ENCODE results near the gene ABCF1.

The ABCF1 gene

DNA sequence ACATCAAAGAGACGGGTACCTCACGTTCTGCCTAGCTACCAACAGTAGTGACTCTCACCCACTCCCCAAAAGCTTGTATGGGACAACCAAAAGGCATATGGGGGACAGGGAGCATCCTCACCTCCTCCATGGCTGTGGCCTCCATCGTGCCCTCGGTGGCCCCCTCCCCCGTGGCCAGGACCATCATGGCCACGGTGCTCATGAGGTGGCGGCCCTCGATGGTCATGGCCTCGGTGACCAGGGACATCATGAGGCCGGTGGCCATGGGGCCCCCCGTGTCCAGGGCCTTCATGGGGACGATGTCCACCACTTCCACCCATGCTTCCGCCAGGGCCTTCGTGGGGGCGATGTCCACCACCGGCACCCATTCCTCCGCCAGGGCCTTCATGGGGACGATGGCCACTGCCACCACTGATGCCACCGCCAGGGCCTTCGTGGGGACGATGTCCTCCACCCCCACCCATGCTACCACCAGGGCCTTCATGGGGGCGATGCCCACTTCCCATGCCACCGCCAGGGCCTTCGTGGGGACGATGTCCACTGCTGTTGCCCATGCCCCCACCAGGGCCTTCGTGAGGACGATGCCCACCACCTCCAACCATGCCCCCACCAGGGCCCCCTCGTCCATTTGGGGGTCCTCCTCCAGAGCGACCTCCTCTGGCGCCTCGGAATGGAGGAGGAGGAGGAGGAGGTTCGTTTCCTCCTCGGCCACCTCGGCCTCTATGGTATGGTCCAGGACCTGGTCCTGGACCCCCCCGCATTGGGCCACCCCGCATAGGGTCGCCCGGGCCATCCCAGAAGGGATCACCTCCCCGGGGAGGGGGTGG, 30.8 kb downstream of the ABCF1 start:
- DNase-seq (ENCODE audit: low read depth): no peak

DNA sequence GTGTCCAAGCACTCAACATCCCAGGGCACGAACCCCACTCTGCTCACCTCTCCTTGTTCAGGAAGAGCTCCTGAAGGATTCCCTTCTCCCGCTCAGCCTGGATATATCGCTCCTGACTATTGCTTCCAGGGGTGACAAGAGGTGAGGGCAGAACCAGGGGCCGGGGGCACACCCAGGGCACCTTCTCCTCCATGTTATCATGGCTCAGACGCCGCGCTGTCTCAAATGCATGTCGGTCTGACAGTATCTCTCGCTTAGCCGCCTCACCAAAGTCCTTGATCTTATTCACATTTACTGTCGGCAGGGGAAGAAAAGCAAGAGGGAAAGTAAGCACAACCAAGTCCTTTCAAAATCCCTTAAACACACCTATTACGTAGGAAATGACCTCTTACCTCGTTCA, 32.7 kb downstream of the ABCF1 start:
- no peak for DNase-seq (ENCODE audit: low read depth)

DNA sequence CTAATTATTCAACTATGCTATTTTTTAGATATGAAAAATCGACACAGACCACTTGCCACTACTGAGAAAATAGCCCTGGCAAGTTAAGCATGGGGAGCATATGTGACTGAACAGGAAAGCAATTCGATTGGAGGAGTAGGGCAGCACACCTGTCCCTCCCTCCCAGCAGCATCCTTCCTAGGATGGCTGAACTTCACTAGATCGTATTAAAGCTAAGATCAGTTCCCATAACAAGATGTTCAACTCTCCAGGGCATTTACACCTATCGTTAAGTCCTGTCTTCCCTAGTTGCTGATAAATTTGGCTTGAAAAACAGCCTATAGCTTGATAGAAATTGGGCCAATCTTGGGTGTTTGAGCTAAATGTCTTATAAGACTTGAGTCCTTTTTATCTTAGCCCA, 38.8 kb downstream of the ABCF1 start:
- no peak for DNase-seq (ENCODE audit: low read depth)

DNA sequence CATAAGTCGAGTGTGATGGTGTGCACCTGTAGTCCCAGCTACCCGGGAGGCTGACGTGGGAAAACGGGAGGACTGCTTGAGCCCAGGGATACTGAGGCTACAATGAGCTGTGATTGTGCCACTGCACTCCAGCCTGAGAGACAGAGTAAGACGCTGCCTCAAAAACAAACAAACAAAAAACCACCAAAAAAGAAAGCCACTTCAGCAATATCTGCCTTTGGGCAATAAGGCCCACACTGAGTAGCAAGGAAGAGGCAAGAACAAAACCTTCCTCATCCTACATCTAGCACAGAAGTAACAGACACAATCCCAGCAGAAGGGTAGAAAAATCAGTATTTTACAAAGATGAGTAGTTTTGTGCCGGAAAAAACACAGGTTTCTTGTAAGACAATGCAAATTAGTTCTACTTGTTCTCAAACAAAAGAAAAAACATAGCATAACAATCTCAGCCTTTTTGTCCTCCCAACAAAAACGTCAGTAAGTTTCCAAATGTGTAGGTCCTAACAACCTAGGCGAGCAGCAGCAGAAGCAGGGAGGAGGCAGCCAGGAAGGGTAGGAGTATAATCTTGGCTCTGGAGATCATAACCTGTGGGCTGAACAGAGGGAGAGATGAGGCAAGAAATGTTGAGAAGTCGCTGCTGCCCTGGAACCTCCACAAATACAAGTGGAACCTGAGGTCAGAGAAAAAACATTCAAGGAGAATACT, 40.1 kb downstream of the ABCF1 start:
- DNase-seq (ENCODE audit: low read depth): no peak

DNA sequence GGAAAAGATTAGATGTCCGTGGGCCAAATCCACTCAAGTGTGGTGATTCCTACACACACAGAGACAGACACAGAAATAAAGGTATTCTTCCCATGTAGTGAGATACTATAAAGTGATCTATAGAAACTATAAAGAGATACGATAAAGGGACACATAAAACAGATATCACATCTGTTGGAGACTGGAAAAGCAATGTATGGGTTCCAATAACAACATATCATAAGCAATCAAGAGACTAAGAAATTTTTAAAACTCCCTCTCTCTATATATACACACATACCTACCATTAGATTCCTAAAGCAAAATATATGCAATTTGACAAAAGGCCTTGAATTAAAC, 40.6 kb downstream of the ABCF1 start:
- no peak for DNase-seq (ENCODE audit: low read depth)

DNA sequence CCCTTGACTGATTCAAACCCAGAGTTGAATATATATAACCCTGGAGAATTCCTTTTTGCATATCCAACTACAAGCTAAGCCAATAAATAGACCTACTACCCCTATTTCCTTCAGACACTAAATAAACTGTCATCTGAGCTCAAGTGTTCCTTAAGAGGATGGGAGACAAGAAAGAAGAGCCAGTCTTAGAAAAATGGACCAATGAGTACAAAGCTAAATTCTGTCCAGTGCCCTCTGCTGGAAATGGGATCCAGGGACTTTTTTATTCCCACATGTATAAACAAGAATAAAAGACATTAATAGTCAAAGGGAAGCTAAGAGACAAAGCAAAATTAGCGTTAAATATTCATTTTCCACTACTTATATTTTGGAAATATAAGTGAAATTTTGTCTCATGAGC, 41.0 kb downstream of the ABCF1 start:
- peak; percentile 58 for DNase-seq (ENCODE audit: low read depth)

DNA sequence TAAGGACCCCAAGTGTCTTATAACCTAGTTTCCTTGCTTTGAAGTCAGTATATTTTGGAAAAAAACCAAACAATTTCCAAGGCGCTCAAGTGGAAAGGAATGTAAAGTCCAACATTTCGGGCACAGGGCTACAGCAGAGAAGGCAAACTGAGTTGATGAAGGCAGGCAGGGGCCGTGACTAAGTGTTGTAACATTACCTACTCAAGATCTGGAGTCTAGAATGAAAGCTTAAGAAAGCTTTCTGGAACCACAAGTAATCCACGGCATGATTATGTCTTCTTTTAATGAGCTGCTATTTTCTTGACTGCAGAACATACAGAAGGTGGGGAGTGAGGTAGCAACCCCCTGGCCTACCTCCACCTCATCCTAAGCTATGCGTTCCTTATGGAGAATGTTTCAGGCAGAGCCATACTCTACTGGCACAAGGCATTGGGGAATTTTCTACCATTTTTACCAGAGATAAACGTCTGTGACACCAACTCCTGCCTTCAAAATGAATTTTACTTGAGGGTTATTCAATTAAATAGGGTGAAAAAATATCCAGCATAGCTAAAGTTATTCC, 41.5 kb downstream of the ABCF1 start:
- DNase-seq (ENCODE audit: low read depth): peak; percentile 77

DNA sequence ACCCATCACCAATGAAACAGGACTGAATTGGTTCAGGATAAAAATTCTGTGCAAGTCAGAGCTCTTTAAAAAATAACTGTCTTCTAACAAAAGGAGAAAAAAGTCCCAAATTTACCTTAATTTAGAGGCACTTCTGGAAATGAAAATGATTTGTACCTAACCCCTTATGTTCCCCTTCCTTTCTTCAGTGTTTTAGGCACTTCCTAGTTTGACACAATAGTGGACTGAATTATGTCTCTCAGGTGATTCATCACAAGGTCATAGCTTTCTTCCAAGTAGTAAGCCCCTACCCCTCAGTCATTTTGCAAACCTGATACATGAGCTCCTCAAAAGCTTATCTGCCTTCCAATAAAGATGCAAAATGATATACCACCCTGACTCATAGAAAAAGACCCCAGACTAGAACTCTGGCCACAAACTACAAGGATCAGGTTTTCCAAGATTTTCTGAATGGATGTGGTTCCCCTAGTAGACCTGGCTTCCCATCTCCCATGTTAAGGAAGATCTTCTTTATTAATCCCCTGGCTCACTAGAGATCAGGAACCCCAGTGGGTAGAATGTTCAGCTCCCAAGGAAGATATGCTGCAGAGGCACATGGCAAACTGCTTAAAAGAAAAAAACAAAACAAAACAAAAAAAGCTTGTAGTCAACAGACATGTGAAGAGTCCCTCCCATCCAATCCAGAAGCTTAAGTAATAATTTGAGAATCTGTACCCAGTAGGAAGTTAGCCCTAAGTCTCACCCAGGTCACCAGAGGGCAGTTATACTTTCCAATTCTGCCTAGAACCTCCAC, 42.2 kb downstream of the ABCF1 start:
- DNase-seq (ENCODE audit: low read depth): peak; percentile 27

DNA sequence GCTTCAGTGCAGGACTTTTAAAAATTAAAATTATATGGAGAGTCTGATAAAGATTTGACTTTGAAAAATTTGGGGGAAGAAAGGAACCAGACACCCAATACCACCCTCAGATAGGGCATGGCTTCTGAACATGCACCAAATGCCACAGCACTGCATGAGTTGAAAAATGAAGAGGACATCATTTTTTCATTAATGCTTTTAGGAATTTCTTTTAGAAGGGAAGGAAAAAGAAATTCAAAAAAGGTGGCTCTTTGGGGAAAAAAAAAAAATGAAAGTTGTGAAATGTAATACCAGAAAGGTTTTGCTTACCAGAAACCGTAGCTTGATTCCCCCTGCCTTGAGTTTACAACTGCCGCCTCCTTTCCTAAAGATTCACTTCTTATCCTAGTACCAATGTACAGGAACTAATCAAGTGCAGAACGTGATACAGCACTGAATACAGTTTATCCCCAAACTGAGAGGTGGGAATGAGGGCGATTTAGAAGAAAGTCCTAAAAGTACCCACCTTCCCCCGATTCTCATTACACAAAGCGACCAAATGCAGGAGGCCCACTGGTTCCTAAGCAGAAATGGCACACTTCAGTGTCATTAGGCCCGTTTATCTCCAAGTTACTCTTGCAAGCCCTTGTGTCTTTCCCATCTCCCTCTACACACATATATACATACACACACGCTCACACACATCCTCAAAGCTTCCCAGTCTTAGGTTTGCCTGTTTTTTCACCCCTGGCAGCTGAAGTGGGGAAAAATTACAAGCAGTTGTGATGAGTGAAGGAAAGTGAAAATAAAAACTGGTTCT, 43.0 kb downstream of the ABCF1 start:
- DNase-seq (ENCODE audit: low read depth): peak; percentile 19

DNA sequence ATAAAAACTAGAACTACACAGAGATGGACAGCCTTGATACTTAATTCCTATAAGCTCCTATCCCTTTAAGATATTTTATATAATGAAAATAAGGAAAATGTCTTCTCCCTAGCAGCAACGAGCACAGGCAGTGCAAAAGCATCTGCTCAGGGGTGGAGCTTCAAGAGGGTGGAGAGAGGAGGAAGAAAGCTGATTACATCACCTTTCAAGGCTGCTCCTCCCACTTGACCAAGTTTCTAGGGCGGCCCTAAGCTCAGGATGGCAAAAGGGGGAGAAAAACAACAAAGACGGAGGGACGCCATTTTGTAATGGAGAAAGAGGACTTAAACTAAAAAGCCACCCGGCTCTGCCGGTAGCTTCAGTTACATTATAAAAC, 43.6 kb downstream of the ABCF1 start:
- peak; percentile 99 for DNase-seq (ENCODE audit: low read depth)

DNA sequence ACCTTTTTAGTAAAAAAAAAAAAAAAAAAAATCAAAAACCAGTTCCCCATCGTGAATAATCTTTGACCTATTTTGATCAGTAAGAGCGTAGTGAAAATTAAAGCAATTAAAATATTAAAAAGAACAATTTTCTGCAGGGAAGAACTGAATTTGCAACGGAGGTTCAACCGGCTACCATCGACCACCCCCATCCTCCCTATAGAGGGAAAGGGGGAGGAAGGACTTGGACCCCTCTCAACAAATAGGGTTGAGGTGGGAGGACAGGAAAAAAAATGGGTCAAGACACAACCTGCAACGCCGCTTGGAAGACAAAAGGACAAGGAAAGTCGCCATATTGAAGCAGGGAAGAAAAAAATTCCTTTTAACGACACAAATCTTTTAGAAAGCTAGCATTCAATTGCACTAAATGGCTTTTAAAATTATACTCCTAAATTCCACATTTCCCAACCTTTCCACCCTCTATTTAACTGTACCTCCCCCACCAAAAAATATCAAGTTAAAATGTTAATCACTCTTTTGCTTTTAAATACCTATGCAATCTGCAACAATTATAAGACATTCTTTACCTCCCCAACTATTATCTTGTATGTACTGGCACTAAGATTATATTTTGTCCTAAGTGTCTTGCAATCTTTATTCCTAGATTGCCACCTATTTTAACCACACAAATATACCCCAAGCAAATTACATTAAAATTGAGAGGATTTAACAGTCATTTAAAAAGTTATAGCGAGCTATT, 44.1 kb downstream of the ABCF1 start:
- peak; percentile 92 for DNase-seq (ENCODE audit: low read depth)

DNA sequence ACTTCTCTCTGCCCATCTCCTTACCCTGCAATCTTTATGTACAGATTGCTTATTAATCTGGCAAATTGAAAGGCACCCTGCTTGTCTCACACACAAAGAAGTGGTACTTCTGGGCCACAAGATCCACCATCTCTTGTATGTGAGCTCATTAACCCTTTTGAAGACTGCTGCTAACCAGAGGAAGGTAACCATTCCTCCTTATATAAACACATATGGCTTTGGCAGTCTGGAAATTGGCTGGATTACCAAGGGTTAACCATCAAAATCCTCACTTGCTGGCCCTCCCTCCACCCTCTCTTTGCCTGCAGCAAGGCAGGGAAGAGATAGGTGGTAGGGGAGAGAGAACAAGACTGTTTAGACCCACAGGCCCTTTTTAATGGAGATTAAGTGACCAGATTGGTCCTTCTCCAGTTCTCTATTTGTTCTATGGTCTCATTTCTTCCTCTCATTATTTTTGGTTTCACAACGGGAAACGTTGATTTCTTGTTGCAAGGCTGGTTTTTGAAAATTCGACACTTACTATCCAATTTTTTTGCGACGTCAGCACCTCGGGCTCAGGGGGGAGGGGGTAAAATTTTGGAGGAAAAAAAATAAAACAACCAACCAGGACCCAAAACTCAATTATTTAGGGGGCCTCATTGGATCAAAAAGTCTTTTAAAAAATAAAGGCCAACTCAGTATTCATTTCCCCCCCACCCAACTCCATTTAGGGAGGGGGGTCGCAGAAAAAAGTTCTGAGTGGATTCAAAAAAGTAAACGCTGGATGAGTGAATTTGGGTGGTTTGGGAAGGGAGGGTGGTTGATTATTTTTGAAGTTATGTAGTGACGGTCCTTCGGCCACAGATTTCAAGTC, 44.9 kb downstream of the ABCF1 start:
- DNase-seq (ENCODE audit: low read depth): peak; percentile 46

DNA sequence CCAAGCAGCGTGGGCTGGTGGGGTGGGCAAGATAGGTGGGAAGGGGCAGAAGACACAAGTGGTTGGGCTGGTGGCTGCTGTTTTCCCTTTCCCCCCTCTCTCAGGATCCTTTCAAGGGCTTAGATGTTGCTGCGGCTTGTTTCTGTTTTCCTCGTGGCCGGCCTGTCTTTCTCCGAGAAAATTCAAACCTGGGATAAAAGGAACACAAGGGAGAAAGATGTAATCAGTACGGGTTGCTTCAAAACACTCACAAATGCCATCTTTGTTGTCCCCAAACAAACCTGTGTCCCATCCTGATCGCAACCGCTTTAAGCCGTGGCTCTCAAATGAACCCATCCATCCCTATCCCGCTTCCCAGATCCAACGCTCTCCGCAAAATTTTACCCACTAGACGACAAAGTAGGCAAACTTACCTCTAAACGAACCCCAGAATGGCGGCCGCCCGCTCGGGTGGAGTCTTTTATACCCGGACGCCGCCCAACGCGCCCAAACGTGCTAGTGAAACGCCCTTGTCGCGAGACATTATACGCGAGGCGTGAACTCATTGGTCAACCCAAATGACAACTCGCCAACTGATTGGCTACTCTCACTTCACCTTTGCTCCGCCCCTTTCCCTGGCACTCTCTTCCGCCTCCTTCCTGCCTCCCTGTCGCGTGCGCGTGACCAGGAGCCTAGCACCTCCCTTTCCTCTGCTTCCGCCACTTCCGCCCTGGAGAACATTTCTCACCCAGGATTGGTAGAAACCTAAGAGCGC, 45.7 kb downstream of the ABCF1 start, which contains the start of gene PPP1R10:
Gene PPP1R10 (minus strand): TSS at position 433 of the 754 bp plus-strand sequence. CDS start 7,299 bp downstream, outside the sequence.
- DNase-seq (ENCODE audit: low read depth): peak; percentile 100

DNA sequence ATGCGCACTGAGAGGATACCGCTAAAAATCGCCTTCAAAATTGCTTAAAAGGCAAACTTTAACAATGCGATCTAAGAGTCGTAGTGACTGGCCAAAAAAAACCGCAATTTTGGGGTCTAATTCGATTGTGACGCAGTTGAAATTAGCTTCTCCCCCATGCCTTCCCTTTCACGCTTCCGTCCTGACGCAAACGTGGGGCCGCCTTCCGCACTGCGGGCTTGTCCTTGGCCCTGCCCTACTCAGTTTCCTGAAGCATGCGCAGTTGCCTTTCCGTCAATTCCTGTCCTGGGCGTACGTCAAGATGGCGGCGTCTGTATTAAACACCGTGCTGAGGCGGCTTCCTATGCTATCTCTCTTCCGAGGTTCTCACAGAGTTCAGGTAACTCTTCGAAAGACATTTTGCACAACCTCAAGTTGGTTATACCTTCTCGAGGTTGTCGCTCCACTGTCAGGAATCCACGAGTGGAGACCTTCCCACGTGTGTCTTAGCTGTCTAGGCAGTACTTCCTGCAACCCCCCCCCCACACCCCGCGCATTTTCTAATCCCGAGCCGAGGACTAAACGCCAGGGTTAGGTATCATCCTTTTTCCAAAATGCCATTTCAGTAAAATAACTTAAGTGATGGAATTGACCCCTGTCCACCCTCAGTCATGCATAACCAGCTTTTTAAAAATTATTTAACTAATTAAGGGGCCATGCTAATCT, 46.5 kb downstream of the ABCF1 start, which contains the start of gene MRPS18B:
Gene MRPS18B (plus strand): TSS at position 276 of the 705 bp plus-strand sequence. CDS start 26 bp downstream, at position 302.
- DNase-seq (ENCODE audit: low read depth): peak; percentile 99

DNA sequence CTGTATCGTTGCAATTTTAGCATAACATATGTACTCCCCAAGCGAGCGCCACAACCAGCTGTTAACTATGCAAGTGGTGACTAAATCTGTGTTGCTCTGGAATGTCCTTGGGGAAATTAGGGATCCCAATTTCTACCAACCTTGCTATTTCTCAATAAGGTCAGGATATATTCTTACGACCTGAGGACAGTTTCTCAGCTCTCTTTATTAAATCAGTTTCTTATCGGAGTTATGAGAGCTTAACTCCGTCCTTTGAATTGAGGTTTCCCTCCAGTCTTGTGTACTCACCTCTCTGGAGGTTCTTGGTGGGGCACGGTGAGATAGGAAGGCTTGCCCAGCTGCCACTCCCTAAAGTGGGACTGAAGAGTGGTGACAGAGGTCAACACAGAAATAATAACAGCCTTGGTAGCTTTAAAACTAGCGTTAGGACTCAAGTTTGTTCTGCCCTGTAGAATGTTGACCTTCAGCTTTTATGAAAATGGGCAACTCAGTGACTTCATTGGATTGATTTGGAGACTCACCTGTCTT, 47.1 kb downstream of the ABCF1 start:
- DNase-seq (ENCODE audit: low read depth): no peak

DNA sequence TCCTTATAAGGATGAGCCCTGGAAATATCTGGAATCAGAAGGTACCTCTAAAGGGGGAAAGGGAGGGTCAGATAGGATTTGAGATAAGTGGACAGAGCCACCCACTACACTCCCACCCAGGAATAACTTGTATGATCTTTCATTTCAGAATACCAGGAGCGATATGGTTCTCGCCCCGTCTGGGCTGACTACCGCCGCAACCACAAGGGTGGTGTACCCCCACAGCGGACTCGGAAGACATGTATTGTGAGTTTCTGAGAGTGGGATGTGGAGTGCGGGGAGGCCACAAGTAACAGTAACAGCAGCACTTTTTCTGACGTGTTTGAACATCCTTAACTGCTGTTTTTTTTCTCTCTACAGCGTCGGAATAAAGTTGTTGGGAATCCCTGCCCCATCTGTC, 48.3 kb downstream of the ABCF1 start:
- DNase-seq (ENCODE audit: low read depth): no peak

DNA sequence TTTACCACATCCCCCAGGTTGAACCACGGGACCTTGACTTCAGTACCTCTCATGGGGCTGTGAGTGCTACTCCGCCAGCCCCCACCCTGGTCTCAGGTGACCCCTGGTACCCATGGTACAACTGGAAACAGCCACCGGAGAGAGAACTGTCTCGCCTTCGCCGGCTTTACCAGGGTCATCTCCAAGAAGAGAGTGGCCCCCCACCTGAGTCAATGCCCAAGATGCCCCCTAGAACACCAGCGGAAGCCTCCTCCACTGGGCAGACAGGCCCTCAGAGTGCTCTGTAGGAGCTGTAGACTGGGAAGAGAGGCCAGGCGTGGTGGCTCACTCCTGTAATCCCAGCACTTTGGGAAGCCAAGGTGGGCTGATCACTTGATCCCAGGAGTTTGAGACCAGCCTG, 54.3 kb downstream of the ABCF1 start:
- no peak for DNase-seq (ENCODE audit: low read depth)

All from EH (cell line).